Right atrium auricular region (tissue), 2 donors: Measurements from ENCODE around the gene ST6GALNAC3. TPM values are rescaled to one million over a fixed set of nuclear protein-coding genes. Genes with fewer than 3 reads are reported as not detected.

Experiments used
- DNase-seq: peaks from one replicate; pipeline ENCODE4 v3.0.0-alpha.2; 2019; ENCODE audit warnings: low spot score
- H3K27ac ChIP-seq, 2 donors: fragments of 200-600 bp; sonication (generic); 1 replicate in 1 of 2; 2 replicates in 1 of 2; pipeline ENCODE4 v1.5.1; 2016 to 2019
- H3K27me3 ChIP-seq, 2 donors: fragments of 200-600 bp; sonication (generic); one replicate each; pipeline versions ENCODE4 v1.5.1 to v1.6.0; 2017 to 2019
- H3K36me3 ChIP-seq: fragments of 200-600 bp; sonication (generic); one replicate; pipeline ENCODE4 v1.5.1; 2016
- H3K4me1 ChIP-seq, 2 donors: fragments of 200-600 bp; sonication (generic); one replicate each; pipeline versions ENCODE4 v1.5.1 to v1.6.0; 2017 to 2019
- H3K4me3 ChIP-seq, 2 donors: fragments of 200-600 bp; sonication (generic); 1 replicate in 1 of 2; 2 replicates in 1 of 2; pipeline ENCODE4 v1.5.1; 2017 to 2019; ENCODE audit warnings: mild to moderate bottlenecking in 1 of 2, moderate library complexity in 1 of 2
- H3K9me3 ChIP-seq, 2 donors: fragments of 200-600 bp; sonication (generic); one replicate each; pipeline ENCODE4 v1.5.1; 2019
- CTCF ChIP-seq, 2 donors: fragments of 200-600 bp; sonication (generic); IDR thresholded peaks; one replicate each; pipeline ENCODE4 v1.5.1; 2019; ENCODE audit warnings: antibody characterized with exemption in 2 of 2
- total RNA-seq, 2 donors: library from RNA; depleted of rRNA; stranded (reverse); fragments of >200 nt; gene quantifications; one replicate each; pipeline ENCODE4 v1.1.0, GENCODE V29; 2016

ST6GALNAC3 gene
- total RNA-seq, 2 donors from 2014 or later, result 6.8 to 9.3 TPM

- Histone ChIP-seq H3K4me3 (no peak overlapping the region), H3K36me3 (no peaks in the 10 kb centered on the region), H3K9me3 (no peaks in the 10 kb centered on the region), H3K27ac (no peak overlapping the region), H3K4me1 (no peaks in the 10 kb centered on the region), H3K27me3 (no peaks in the 10 kb centered on the region)
- no peak for DNase-seq
- TF ChIP-seq CTCF (IDR thresholded peaks at IDR 0.05), result no peak
Measured at GRCh38 chr1:76443217-76443616, 368.7 kb downstream of the ST6GALNAC3 start.

- no peaks in the 10 kb centered on the region for H3K4me1 ChIP-seq
- H3K9me3 ChIP-seq, result no peaks in the 10 kb centered on the region
- no peak for TF ChIP-seq CTCF (IDR thresholded peaks at IDR 0.05)
- no peak for DNase-seq
- no peaks in the 10 kb centered on the region for H3K27me3 ChIP-seq
- no peak overlapping the region for H3K27ac ChIP-seq
- H3K36me3 ChIP-seq, result no peaks in the 10 kb centered on the region
- no peak overlapping the region for H3K4me3 ChIP-seq
Measured at GRCh38 chr1:76444773-76445172, 370.2 kb downstream of the ST6GALNAC3 start.

GRCh38 chr1:76450229-76450628 lies 375.7 kb downstream of the ST6GALNAC3 start:
- no peak for DNase-seq
- Histone ChIP-seq H3K4me1 (no peaks in the 10 kb centered on the region), H3K36me3 (no peaks in the 10 kb centered on the region), H3K27ac (no peak overlapping the region), H3K27me3 (no peaks in the 10 kb centered on the region), H3K4me3 (no peak overlapping the region), H3K9me3 (peaks cover 0 to 3% of the 10 kb centered on the region in 2 donors)
- no peak for TF ChIP-seq CTCF (IDR thresholded peaks at IDR 0.05)

- Histone ChIP-seq H3K27ac (no peak overlapping the region), H3K9me3 (no peaks in the 10 kb centered on the region), H3K4me3 (no peak overlapping the region), H3K27me3 (no peaks in the 10 kb centered on the region), H3K4me1 (no peaks in the 10 kb centered on the region), H3K36me3 (no peaks in the 10 kb centered on the region)
- no peak for DNase-seq
- no peak for TF ChIP-seq CTCF (IDR thresholded peaks at IDR 0.05)
Measured at GRCh38 chr1:76463278-76463677, 388.7 kb downstream of the ST6GALNAC3 start.

- no peaks in the 10 kb centered on the region for H3K9me3 ChIP-seq
- DNase-seq, result no peak
- H3K27ac ChIP-seq, result no peak overlapping the region
- no peaks in the 10 kb centered on the region for H3K4me1 ChIP-seq
- no peaks in the 10 kb centered on the region for H3K36me3 ChIP-seq
- no peak for TF ChIP-seq CTCF (IDR thresholded peaks at IDR 0.05)
- no peak overlapping the region for H3K4me3 ChIP-seq
- no peaks in the 10 kb centered on the region for H3K27me3 ChIP-seq
Measured at GRCh38 chr1:76463849-76464248, 389.3 kb downstream of the ST6GALNAC3 start.

- Histone ChIP-seq H3K9me3 (no peaks in the 10 kb centered on the region), H3K27me3 (no peaks in the 10 kb centered on the region), H3K4me1 (no peaks in the 10 kb centered on the region), H3K36me3 (no peaks in the 10 kb centered on the region), H3K4me3 (no peak overlapping the region), H3K27ac (no peak overlapping the region)
- TF ChIP-seq CTCF (IDR thresholded peaks at IDR 0.05), result no peak
- DNase-seq, result no peak
Measured at GRCh38 chr1:76465030-76465429, 390.5 kb downstream of the ST6GALNAC3 start.
